HG03045 (cell line): Measurements from ENCODE around the gene ITGA3.
A peak's percentile ranks its signal among the peaks of the same experiment; 100 is the strongest.

Experiments
- ATAC-seq: cut with Tn5 transposase; IDR thresholded peaks from one replicate; pipeline ENCODE4 v1.9.1; 2021; ENCODE audit warnings: mild to moderate bottlenecking, moderate library complexity; ENCODE audit not compliant: unreplicated experiment

ITGA3 gene

DNA sequence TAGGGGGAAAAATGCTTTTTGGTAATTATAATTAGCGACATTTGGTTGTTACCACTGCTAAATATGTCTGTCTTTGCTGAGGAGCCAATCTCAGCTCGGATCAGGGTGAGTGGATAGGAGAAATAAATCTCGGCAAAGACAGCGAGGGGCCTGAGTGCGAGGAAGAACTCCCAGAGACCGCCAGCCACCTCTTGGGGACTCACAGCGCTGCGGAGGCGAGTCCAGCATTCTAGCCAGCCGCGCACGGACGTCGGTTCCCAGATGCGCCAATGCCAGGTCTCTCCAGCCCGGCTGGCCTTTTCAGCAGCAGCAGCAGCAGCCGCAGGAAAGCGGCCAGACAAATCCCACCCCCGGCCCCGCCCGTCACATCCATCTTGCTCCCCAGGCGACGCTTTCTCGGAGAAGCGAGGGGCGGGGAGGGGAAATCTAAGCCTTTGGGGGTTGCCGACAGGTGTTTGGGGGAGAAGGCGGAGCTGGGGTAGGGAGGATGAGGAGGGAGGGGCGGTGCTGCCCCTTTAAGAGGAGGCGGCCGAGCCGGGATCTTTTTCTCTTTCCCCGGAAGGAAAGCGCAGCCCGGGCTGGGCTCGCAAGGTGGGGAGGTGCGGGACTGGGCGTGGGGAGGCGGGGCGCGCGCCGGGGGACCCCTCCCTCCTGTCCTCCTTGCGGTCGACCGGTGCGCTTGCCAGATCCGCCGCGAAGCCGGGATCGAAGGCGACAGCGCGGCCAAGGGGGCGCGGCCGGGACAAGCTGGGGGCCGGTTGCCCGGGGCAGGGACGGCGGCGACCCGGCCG lies at the start of gene ITGA3:
Gene ITGA3 (plus strand): TSS at position 685 of the 791 bp plus-strand sequence. CDS start 330 bp downstream, outside the sequence.
- ATAC-seq = peak; percentile 43

GRCh38 chr17:50009282-50009681 lies 46.6 kb upstream of the ITGA3 start:
- ATAC-seq = no peak

- no peak for ATAC-seq
These were observed 42.8 kb upstream of the ITGA3 start for GRCh38 chr17:50013079-50013478.

- ATAC-seq = no peak
These were observed 41.3 kb upstream of the ITGA3 start for GRCh38 chr17:50014471-50015088.

DNA sequence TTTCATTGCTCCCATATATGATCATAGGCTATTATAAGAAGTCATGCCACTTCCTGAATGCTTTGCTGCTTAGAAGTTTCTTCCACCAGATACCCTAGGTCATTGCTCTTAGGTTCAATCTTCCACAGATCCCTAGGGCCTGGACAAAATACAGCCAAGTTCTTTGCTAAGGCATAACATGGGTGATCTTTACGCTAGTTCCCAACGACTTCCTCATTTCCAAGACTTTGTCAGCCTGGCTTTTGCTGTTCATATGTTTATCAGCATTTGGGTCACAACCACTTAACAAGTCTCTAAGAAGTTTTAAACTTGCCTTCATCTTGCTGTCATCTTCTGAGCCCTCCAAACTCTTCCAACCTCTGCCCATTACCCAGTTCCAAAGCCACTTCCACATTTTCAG lies 40.8 kb upstream of the ITGA3 start:
- ATAC-seq = no peak

GRCh38 chr17:50018909-50019308 lies 37.0 kb upstream of the ITGA3 start:
- ATAC-seq = no peak

DNA sequence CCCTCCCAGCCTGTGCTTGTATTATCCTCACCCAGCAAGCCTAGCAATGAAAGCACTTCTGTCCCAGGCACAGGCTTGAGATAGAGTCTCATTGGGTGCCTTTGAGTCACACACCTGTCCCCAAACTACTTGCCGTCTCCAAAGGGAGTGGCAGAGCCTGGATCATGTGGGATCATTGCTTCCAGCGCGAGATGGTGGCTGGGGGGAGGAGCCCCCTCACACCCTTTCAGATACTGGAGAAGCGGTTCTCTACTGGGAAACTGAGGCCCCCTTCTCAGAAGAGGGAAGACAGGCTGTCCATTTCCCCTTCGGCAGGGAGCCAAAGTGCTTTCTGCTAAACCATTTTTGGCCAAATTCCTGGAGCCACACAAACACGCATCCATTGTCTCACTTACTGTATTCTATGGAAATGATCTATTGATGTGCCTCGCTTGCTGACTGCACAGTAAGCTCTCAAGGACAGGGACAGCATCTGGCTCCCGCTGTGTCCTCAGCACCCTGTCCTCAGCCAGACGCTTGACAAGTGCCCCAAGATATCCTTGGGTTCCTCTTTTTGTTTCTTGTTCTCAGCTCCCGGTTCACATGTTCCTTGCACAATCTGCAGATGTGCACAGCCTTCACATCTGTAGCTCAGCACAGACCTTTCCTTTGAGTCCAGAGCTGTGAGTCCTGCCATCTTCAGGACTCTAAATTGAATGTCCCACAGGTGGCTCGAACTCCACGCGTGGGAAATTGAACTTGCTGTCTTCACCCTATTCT lies 34.9 kb upstream of the ITGA3 start:
- ATAC-seq = no peak

GRCh38 chr17:50021681-50022370 lies 34.1 kb upstream of the ITGA3 start:
- ATAC-seq = no peak

DNA sequence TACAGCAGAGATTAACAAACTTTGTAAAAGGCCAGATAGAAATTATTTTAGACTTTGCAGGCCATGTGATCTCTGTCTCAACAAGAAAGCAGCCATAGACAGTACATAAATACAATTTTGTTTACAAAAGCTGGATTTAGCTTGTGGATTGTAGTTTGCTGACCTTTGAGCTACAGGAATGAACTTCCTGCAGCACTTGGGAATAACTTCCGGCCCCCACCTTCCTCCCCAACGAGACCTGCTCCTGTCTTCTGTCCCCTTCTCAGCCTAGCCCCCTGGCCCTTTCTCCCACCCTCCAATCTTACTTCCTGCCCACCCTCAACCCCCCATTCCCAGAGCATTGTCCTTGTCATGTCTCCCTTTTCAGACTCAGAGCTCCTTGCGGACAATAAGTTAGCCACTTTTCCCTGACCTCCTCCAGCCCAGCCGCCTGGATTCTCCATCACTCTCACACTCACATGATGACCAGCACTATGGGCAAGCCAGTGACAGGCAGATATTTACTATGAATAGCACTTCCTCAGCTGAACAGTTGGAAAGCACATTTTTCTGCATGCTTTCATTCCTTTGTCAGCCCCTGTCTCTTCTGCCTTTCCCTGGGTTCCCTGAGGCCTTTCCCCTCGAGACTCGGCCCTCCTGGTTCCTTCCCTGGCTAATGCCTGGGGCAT lies 33.3 kb upstream of the ITGA3 start:
- ATAC-seq = no peak

GRCh38 chr17:50023520-50023919 lies 32.4 kb upstream of the ITGA3 start:
- ATAC-seq = no peak

- no peak for ATAC-seq
These were observed 31.1 kb upstream of the ITGA3 start for GRCh38 chr17:50024808-50025207.

DNA sequence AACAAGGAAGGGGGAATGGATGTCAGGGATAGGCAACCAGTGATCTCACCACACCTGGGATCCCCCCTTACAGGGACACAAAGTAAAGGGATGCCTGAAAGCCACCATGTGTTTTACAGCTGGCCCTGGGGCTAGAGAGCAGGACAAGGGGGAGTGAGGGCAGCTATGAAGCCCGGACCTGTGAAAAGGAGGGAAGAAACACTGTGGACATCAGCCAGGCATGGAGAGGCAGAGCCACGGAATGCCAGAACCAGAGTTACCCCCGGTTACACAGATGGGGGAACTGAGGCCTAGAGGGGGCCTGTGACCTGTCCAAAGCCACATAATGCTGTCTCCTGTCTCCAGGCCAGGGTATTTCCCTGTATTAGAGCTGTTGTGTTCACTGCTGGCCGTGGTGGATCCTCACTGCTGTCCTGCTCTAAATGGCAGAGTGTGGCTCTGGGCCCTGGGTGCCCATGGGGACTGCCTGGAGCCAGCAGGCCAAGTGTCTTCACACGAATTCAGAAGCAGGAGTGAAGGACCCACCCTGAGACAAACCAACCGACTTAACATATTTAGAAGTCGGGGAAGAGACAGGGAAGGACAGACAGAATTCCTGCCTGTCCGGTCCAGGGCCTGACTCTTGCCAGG lies 29.7 kb upstream of the ITGA3 start:
- ATAC-seq = no peak

DNA sequence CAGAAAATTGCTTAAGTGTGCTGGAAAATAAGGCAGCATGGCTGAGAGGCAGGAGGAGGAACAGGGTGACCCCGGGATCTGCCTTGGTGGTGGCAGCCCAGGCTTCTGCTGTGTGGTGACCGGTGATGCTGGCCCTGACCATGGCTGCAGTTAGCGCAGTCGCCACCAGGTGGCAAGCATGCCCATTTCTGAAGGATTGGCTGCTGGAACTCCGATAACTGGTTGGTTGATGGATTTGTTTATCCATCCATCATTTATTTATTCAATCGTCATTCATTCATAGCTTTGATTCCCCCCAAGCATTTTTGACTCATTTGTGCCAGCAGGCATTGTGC lies 29.1 kb upstream of the ITGA3 start:
- ATAC-seq = no peak

DNA sequence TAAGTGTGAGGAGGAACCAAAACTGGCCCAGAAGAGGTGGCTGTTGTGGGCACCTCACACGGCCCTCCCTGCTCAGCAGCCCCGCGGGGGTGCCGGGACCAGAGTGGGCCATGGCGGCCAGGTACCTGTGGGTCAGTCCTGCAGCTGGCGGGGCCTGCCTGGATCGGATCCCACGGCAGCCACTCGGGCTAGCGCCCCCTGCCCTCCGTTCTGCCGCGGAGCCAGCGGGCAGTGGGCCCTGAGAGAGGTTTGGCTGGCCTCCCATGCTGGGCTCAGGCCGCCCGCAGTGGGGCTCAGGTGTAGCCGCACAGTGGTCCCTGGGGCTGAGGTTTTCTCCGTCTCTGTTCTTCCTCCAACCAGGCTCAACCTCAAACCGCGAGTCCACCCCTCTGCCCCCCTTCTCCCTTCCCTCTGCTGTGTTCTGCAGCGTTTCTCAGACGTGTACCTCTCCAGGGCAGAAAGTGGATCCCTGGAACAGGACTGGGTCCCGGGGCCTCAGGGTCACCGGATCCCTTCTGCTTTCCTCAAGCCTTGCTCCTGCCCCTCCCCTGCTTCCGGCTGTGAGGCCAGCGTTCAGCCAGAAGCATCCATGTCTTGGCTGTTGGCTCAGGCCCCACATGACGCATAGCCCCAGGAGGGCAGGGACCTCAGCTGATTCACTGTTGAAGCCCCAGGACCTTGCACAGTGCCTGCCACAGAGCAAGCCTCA lies 28.6 kb upstream of the ITGA3 start:
- no peak for ATAC-seq

DNA sequence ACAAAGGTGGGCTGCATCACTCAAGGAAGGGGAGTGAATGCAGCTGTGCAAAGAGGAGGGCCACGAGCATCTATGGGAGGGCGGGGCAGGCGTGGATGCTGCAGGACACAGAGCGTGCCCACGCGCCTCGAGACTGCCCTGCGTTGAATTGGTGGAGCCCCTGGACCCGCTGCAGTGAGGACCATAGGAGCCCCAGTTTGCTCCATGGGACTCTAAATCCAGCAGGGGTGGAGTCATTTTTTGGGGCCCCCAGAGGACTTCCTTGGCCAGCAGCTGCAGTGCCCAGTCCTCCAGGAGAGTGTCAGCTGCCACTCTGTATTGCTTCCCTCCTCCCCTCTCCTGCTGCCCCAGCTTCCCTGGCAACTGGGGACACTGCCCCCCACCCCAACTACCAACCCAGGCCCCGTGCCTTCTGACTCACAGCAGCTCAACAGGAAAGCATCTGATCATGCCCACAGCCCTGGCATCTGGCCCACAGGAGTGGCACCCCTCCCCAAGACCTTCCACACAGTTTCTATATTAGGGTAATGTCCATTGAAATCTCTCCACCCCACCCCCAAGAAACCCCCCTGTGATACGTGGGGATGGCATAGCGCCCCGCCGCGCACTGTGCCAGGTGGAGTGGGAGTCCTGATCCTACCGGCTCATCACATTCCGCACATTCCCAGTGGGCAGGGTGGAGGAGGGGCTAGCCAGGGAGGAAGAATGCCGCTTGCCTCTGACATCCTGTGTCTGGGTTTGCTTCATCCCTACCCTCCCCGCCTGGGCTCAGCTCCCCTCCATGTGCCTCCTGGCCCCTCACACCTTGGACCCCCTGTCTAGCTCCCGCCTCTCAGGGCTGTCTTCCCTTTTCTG lies 27.8 kb upstream of the ITGA3 start:
- ATAC-seq = no peak

GRCh38 chr17:50028736-50029120 lies 27.2 kb upstream of the ITGA3 start:
- ATAC-seq = no peak

DNA sequence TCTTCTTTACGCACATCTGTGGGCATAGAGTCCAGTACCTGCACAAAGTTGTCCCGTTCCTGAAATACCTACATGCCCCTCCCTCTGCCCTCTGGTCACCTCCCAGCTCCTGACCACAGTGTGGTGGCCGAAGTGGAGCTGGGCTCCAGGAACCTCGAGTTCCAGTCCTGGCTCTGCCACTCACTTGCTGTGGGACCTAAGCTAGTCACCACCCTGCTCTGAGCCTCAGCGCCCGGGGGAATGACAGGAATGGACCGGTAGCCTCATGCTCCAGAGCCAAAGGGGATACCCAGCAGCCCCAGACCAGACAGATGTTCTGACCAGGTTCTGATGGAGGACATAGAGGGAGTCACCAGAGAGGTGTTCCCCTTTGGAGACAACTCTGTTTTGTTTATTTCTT lies 26.7 kb upstream of the ITGA3 start:
- ATAC-seq = no peak

- no peak for ATAC-seq
These were observed 22.6 kb upstream of the ITGA3 start for GRCh38 chr17:50033316-50033715.
